B cell (primary cell): ENCODE measurements around the gene RIN3. TPM values are rescaled to one million over a fixed set of nuclear protein-coding genes. Genes with fewer than 3 reads are reported as not detected.

Experiments used
- ATAC-seq: fragments of 200-7000 bp; cut with Tn5 transposase; one replicate; pipeline ENCODE4 v1.10.0; 2021; ENCODE audit warnings: low read depth, mild to moderate bottlenecking, moderate number of reproducible peaks, moderate library complexity
- CTCF ChIA-PET: fragments of 350-600 bp; sonication (Branson Sonifier 250); formaldehyde crosslinking; loops from one replicate; lab custom pipeline; 2021; ENCODE audit warnings: antibody characterized with exemption, inconsistent platforms; lab: Charles Lee
- POLR2A ChIA-PET: fragments of 350-600 bp; sonication (Branson Sonifier 250); formaldehyde crosslinking; loops from one replicate; lab custom pipeline; 2021; ENCODE audit warnings: antibody characterized with exemption; lab: Charles Lee
- DNase-seq: peaks from one replicate; pipeline ENCODE4 v3.0.0; 2013
- H2AFZ ChIP-seq: 2 replicates; pipeline ENCODE4 v1.6.1; 2012; ENCODE audit warnings: mild to moderate bottlenecking, low read depth, low read length; ENCODE audit not compliant: insufficient read depth, poor library complexity, severe bottlenecking
- H3K27ac ChIP-seq, 2 donors: 1 replicate in 1 of 2; 2 replicates in 1 of 2; pipeline ENCODE4 v1.5.1; 2012 to 2013; ENCODE audit warnings: low read length in 2 of 2, mild to moderate bottlenecking in 2 of 2, moderate library complexity in 1 of 2
- H3K27me3 ChIP-seq, 4 experiments: fragments of 200-600 bp in 1 of 4; sonication (generic) in 1 of 4; replicated peaks in 1 of 4; 1 replicate in 2 of 4; 2 replicates in 2 of 4; pipeline versions ENCODE4 v1.6.1 to v1.7.0; 2013 to 2016; ENCODE audit warnings: low read length in 3 of 4, mild to moderate bottlenecking in 2 of 4, mixed read lengths in 1 of 4, moderate library complexity in 1 of 4; ENCODE audit not compliant: insufficient read depth in 4 of 4, control insufficient read depth in 3 of 4; ENCODE audit errors: control extremely low read depth in 1 of 4
- H3K36me3 ChIP-seq, 2 experiments: replicated peaks in 1 of 2; 1 replicate in 1 of 2; 2 replicates in 1 of 2; pipeline versions ENCODE4 v1.6.1 to v1.7.1; 2013; ENCODE audit warnings: low read length in 1 of 2; ENCODE audit not compliant: insufficient read depth in 2 of 2, control insufficient read depth in 1 of 2; ENCODE audit errors: control extremely low read depth in 1 of 2, extremely low read depth in 1 of 2
- H3K4me1 ChIP-seq, 2 donors: fragments of 200-600 bp in 1 of 2; sonication (generic) in 1 of 2; 1 replicate in 1 of 2; 2 replicates in 1 of 2; pipeline versions ENCODE4 v1.5.1 to v1.6.1; 2013 to 2017; ENCODE audit warnings: low read length in 2 of 2; ENCODE audit not compliant: control insufficient read depth in 2 of 2, insufficient read depth in 2 of 2
- H3K4me2 ChIP-seq: replicated peaks from 2 replicates; pipeline ENCODE3; 2012; ENCODE audit warnings: mild to moderate bottlenecking, low read depth, low read length; ENCODE audit not compliant: poor library complexity, severe bottlenecking
- H3K4me3 ChIP-seq, 5 experiments: fragments of 200-600 bp in 1 of 5; sonication (generic) in 1 of 5; 1 replicate in 3 of 5; 2 replicates in 2 of 5; pipeline versions ENCODE4 v1.5.1 to v1.7.0; 2011 to 2016; ENCODE audit warnings: low read length in 4 of 5, mild to moderate bottlenecking in 4 of 5, low read depth in 2 of 5, control low read depth in 1 of 5, moderate library complexity in 1 of 5; ENCODE audit not compliant: insufficient read depth in 1 of 5; ENCODE audit errors: control extremely low read depth in 1 of 5, extremely low read depth in 1 of 5
- H3K79me2 ChIP-seq: fragments of 200-600 bp; sonication (generic); one replicate; pipeline ENCODE4 v1.6.0; 2016; ENCODE audit warnings: low read length; ENCODE audit not compliant: control insufficient read depth, insufficient read depth
- H3K9ac ChIP-seq: fragments of 200-600 bp; sonication (generic); 2 replicates; pipeline ENCODE4 v1.6.1; 2017; ENCODE audit warnings: mild to moderate bottlenecking, low read length, moderate library complexity
- H3K9me3 ChIP-seq, 3 donors: one replicate each; pipeline versions ENCODE4 v1.6.1 to v1.7.1; 2013; ENCODE audit warnings: low read length in 2 of 3; ENCODE audit not compliant: control insufficient read depth in 2 of 3, insufficient read depth in 1 of 3; ENCODE audit errors: control extremely low read depth in 1 of 3
- H4K20me1 ChIP-seq: 2 replicates; pipeline ENCODE4 v1.6.0; 2012; ENCODE audit warnings: mild to moderate bottlenecking, low read length; ENCODE audit not compliant: insufficient read depth, control insufficient read depth, poor library complexity, severe bottlenecking
- H3K27ac Mint-ChIP-seq: one replicate; pipeline ENCODE4 v1.8.0; 2021; ENCODE audit warnings: mixed read lengths
- H3K27me3 Mint-ChIP-seq: one replicate; pipeline ENCODE4 v1.8.0; 2021; ENCODE audit warnings: mixed read lengths
- H3K4me1 Mint-ChIP-seq: one replicate; pipeline ENCODE4 v1.8.0; 2021; ENCODE audit warnings: mixed read lengths
- H3K4me3 Mint-ChIP-seq: one replicate; pipeline ENCODE4 v1.8.0; 2021; ENCODE audit warnings: mixed read lengths
- H3K9me3 Mint-ChIP-seq: one replicate; pipeline ENCODE4 v1.8.0; 2022; ENCODE audit warnings: mixed read lengths; ENCODE audit not compliant: insufficient read depth
- EZH2 ChIP-seq: IDR thresholded peaks from 2 replicates; pipeline ENCODE4 v1.6.1; 2012; ENCODE audit warnings: borderline replicate concordance, low read depth, mild to moderate bottlenecking, moderate library complexity, low read length; ENCODE audit not compliant: insufficient read depth, poor library complexity, severe bottlenecking
- WGBS: methylation state at CpG from one replicate; pipeline ENCODE4 v1.1.5; 2013; ENCODE audit warnings: missing lambda C conversion rate; ENCODE audit not compliant: insufficient coverage; 5-methylcytosine and 5-hydroxymethylcytosine counted together
- intact Hi-C: fragments of 100-400 bp; cut with micrococcal nuclease; formaldehyde crosslinking; loops from one replicate; pipeline ENCODE4 v1.10.0; 2022
- polyA plus RNA-seq: library from polyadenylated mRNA; depleted of rRNA; stranded (reverse); fragments of >200 nt; gene quantifications from 2 replicates; pipeline ENCODE4 v1.2.3, GENCODE V29; 2012
- total RNA-seq, 2 donors: library from RNA; stranded (reverse); fragments of 120-200 nt in 1 of 2; gene quantifications; 1 replicate in 1 of 2; 2 replicates in 1 of 2; pipeline versions ENCODE4 v1.2.3 to v1.2.4, GENCODE V29; 2013 to 2022
- TF ChIP-seq, protein P1 (sequence below): fragments of 200-600 bp; IDR thresholded peaks from one replicate; pipeline ENCODE4 v1.8.0; 2022; ENCODE audit warnings: antibody characterized with exemption, mild to moderate bottlenecking

Gene RIN3
- total and polyA plus RNA-seq, 2 donors (not counting 1 experiment from before 2014, with no cell fraction given), result 62.1 to 123 TPM

DNA sequence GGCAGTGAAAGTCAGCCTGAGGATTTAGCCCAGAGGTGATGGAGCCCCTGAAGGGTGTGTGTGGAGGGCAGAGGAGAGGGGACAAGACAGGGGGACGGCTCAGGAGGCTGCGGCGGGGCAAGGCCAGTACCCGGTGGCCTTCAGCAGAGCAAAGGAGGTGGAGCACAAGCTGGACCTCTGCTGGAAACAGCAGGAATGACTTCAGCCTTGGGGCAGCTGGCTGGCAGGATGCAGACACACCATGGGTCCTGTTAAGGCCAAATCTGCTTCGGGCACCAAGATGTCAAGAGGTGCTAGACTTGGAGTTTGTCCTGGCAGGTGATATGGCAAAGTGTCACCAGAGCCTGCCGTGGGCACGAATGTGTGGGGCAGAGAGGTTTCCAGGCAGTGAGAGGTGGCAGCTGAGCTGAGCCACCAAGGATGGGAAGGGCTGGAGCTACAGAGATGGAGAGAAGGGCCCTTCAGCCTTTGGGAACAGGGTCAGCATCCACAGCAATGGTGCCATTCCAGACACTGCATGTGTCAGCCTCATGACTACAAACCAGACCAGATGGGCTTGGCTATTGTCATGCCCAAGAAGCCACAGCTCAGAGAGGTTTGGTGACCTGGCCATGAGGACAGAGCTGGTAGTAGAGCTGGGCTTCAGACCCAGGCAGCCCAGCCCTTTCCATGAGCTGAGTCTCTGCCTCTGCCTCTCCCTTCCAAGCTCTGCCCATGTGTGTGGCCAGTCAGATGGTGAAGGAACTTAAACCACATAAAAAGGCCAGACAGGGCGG, 142.9 kb downstream of the RIN3 start:
- CTCF ChIA-PET, result interaction anchor here (0.8 to 1.5 kb wide), 6 partner anchors 18 to 67 kb away, joined by 3 to 7 read pairs (median 3); no protein-coding TSS in a partner anchor

More for the DNA sequence above, 142.9 kb downstream of the RIN3 start:
- intact Hi-C loops, result no loop called here
- 83% methylated on average over 7 of the region's 8 CpGs for WGBS
- TF ChIP-seq, protein P1, sequence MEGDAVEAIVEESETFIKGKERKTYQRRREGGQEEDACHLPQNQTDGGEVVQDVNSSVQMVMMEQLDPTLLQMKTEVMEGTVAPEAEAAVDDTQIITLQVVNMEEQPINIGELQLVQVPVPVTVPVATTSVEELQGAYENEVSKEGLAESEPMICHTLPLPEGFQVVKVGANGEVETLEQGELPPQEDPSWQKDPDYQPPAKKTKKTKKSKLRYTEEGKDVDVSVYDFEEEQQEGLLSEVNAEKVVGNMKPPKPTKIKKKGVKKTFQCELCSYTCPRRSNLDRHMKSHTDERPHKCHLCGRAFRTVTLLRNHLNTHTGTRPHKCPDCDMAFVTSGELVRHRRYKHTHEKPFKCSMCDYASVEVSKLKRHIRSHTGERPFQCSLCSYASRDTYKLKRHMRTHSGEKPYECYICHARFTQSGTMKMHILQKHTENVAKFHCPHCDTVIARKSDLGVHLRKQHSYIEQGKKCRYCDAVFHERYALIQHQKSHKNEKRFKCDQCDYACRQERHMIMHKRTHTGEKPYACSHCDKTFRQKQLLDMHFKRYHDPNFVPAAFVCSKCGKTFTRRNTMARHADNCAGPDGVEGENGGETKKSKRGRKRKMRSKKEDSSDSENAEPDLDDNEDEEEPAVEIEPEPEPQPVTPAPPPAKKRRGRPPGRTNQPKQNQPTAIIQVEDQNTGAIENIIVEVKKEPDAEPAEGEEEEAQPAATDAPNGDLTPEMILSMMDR, result no peak
- TF ChIP-seq EZH2, result no peak
- peak; percentile 22 for DNase-seq
- Histone ChIP-seq H3K36me3 (peaks cover 3 to 53% of the 10 kb centered on the region in 2 experiments), H2AFZ (no peak overlapping the region), H3K27me3 (no peaks in the 10 kb centered on the region), H3K79me2 (peaks cover 97% of the 10 kb centered on the region), H3K27ac (peak overlapping the region in 1 of 2 donors; percentile 78), H3K4me3 (peak overlapping the region in 2 of 5 experiments; percentile 41 to 80), H3K4me2 (peak overlapping the region; percentile 93), H4K20me1 (peaks cover 65% of the 10 kb centered on the region), H3K9ac (peak overlapping the region; percentile 63), H3K4me1 (peaks cover 57 to 87% of the 10 kb centered on the region in 2 donors), H3K9me3 (no peaks in the 10 kb centered on the region)
- POLR2A ChIA-PET, result interaction anchor here (0.6 to 3.7 kb wide), 3 partner anchors 9 to 503 kb away, joined by 7 to 15 read pairs (median 8); no protein-coding TSS in a partner anchor
- Mint-ChIP-seq H3K27me3 (no peaks in the 10 kb centered on the region), H3K9me3 (no peaks in the 10 kb centered on the region), H3K27ac (peak overlapping the region; percentile 76), H3K4me3 (peak overlapping the region; percentile 79), H3K4me1 (peaks cover 73% of the 10 kb centered on the region)
- ATAC-seq, result no peak
